ENCODE results near the gene SNRPD3.
"Not testable (repeated sequence)": the region's sequence is repeated elsewhere in the genome, so short reads cannot be mapped to it uniquely, and the experiment has no call there.

Gene SNRPD3

GRCh38 chr22:24550028-24550901 lies 5.5 kb upstream of the SNRPD3 start:
- Histone ChIP-seq H3K36me3 (ENCODE audit: control insufficient read depth, insufficient read depth, low read length) (peaks cover 26% of the 10 kb centered on the region), H3K4me1 (ENCODE audit: control insufficient read depth, insufficient read depth, low read length, poor library complexity, severe bottlenecking) (peaks cover 11% of the 10 kb centered on the region), H3K4me3 (ENCODE audit: insufficient read depth, low read depth, low read length, poor library complexity, severe bottlenecking) (no peak overlapping the region), H3K27me3 (replicated peaks; ENCODE audit: control insufficient read depth, insufficient read depth, low read length, poor library complexity, severe bottlenecking) (no peaks in the 10 kb centered on the region), H3K9me3 (ENCODE audit: control insufficient read depth, low read length) (no peaks in the 10 kb centered on the region), H3K27ac (ENCODE audit: insufficient read depth, low read length, poor library complexity, severe bottlenecking) (no peak overlapping the region)
- no peak for DNase-seq

- H3K27ac ChIP-seq (ENCODE audit: insufficient read depth, low read length, poor library complexity, severe bottlenecking): no peak overlapping the region
- H3K9me3 ChIP-seq (ENCODE audit: control insufficient read depth, low read length): no peaks in the 10 kb centered on the region
- no peak for DNase-seq
- H3K4me1 ChIP-seq (ENCODE audit: control insufficient read depth, insufficient read depth, low read length, poor library complexity, severe bottlenecking): peaks cover 11% of the 10 kb centered on the region
- H3K36me3 ChIP-seq (ENCODE audit: control insufficient read depth, insufficient read depth, low read length): peaks cover 26% of the 10 kb centered on the region
- H3K4me3 ChIP-seq (ENCODE audit: insufficient read depth, low read depth, low read length, poor library complexity, severe bottlenecking): no peak overlapping the region
- H3K27me3 ChIP-seq (replicated peaks; ENCODE audit: control insufficient read depth, insufficient read depth, low read length, poor library complexity, severe bottlenecking): no peaks in the 10 kb centered on the region
These were observed 4.8 kb upstream of the SNRPD3 start for GRCh38 chr22:24550902-24551435.

GRCh38 chr22:24552503-24553286 lies 3.1 kb upstream of the SNRPD3 start:
- DNase-seq; H3K4me3 ChIP-seq (ENCODE audit: insufficient read depth, low read depth, low read length, poor library complexity, severe bottlenecking); H3K9me3 ChIP-seq (ENCODE audit: control insufficient read depth, low read length); H3K27me3 ChIP-seq (replicated peaks; ENCODE audit: control insufficient read depth, insufficient read depth, low read length, poor library complexity, severe bottlenecking); H3K27ac ChIP-seq (ENCODE audit: insufficient read depth, low read length, poor library complexity, severe bottlenecking): not testable (repeated sequence)
- Histone ChIP-seq H3K4me1 (ENCODE audit: control insufficient read depth, insufficient read depth, low read length, poor library complexity, severe bottlenecking) (peaks cover 25% of the 10 kb centered on the region), H3K36me3 (ENCODE audit: control insufficient read depth, insufficient read depth, low read length) (peaks cover 14% of the 10 kb centered on the region)

GRCh38 chr22:24553597-24554312 lies 2.0 kb upstream of the SNRPD3 start:
- no peak for DNase-seq
- Histone ChIP-seq H3K36me3 (ENCODE audit: control insufficient read depth, insufficient read depth, low read length) (peaks cover 12% of the 10 kb centered on the region), H3K27ac (ENCODE audit: insufficient read depth, low read length, poor library complexity, severe bottlenecking) (peak overlapping the region; percentile 81), H3K4me1 (ENCODE audit: control insufficient read depth, insufficient read depth, low read length, poor library complexity, severe bottlenecking) (peaks cover 25% of the 10 kb centered on the region), H3K27me3 (replicated peaks; ENCODE audit: control insufficient read depth, insufficient read depth, low read length, poor library complexity, severe bottlenecking) (no peaks in the 10 kb centered on the region), H3K4me3 (ENCODE audit: insufficient read depth, low read depth, low read length, poor library complexity, severe bottlenecking) (peak overlapping the region; percentile 95), H3K9me3 (ENCODE audit: control insufficient read depth, low read length) (no peaks in the 10 kb centered on the region)

GRCh38 chr22:24554313-24555164 lies 1.3 kb upstream of the SNRPD3 start, which contains the start of gene GUCD1:
Gene GUCD1, minus strand, starts transcription at chr22:24555138. Its CDS starts 147 bp downstream, at chr22:24554991.
- peaks cover 25% of the 10 kb centered on the region for H3K4me1 ChIP-seq (ENCODE audit: control insufficient read depth, insufficient read depth, low read length, poor library complexity, severe bottlenecking)

GRCh38 chr22:24559471-24559870 lies 3.7 kb downstream of the SNRPD3 start:
- H3K4me3 ChIP-seq (ENCODE audit: insufficient read depth, low read depth, low read length, poor library complexity, severe bottlenecking): no peak overlapping the region
- H3K36me3 ChIP-seq (ENCODE audit: control insufficient read depth, insufficient read depth, low read length): peaks cover 27% of the 10 kb centered on the region
- peaks cover 22% of the 10 kb centered on the region for H3K4me1 ChIP-seq (ENCODE audit: control insufficient read depth, insufficient read depth, low read length, poor library complexity, severe bottlenecking)
- H3K9me3 ChIP-seq (ENCODE audit: control insufficient read depth, low read length): no peaks in the 10 kb centered on the region
- no peaks in the 10 kb centered on the region for H3K27me3 ChIP-seq (replicated peaks; ENCODE audit: control insufficient read depth, insufficient read depth, low read length, poor library complexity, severe bottlenecking)
- no peak for DNase-seq
- H3K27ac ChIP-seq (ENCODE audit: insufficient read depth, low read length, poor library complexity, severe bottlenecking): no peak overlapping the region

More at GRCh38 chr22:24554313-24555164, 1.3 kb upstream of the SNRPD3 start, which contains the start of gene GUCD1:
- no peaks in the 10 kb centered on the region for H3K27me3 ChIP-seq (replicated peaks; ENCODE audit: control insufficient read depth, insufficient read depth, low read length, poor library complexity, severe bottlenecking)
- peak within 1 kb of the TSS; percentile 95 for H3K4me3 ChIP-seq (ENCODE audit: insufficient read depth, low read depth, low read length, poor library complexity, severe bottlenecking)
- H3K27ac ChIP-seq (ENCODE audit: insufficient read depth, low read length, poor library complexity, severe bottlenecking): peak within 1 kb of the TSS; percentile 97
- H3K36me3 ChIP-seq (ENCODE audit: control insufficient read depth, insufficient read depth, low read length): peaks cover 12% of the 10 kb centered on the region
- no peaks in the 10 kb centered on the region for H3K9me3 ChIP-seq (ENCODE audit: control insufficient read depth, low read length)
- DNase-seq: peak in 1 of 3 donors; percentile 16

GRCh38 chr22:24563246-24563645 lies 7.4 kb downstream of the SNRPD3 start:
- Histone ChIP-seq H3K9me3 (ENCODE audit: control insufficient read depth, low read length) (no peaks in the 10 kb centered on the region), H3K27me3 (replicated peaks; ENCODE audit: control insufficient read depth, insufficient read depth, low read length, poor library complexity, severe bottlenecking) (no peaks in the 10 kb centered on the region), H3K36me3 (ENCODE audit: control insufficient read depth, insufficient read depth, low read length) (peaks cover 40% of the 10 kb centered on the region), H3K27ac (ENCODE audit: insufficient read depth, low read length, poor library complexity, severe bottlenecking) (no peak overlapping the region), H3K4me3 (ENCODE audit: insufficient read depth, low read depth, low read length, poor library complexity, severe bottlenecking) (no peak overlapping the region), H3K4me1 (ENCODE audit: control insufficient read depth, insufficient read depth, low read length, poor library complexity, severe bottlenecking) (peaks cover 8% of the 10 kb centered on the region)
- DNase-seq: no peak

- no peak for DNase-seq
- peaks cover 45% of the 10 kb centered on the region for H3K36me3 ChIP-seq (ENCODE audit: control insufficient read depth, insufficient read depth, low read length)
These were observed 8.7 kb downstream of the SNRPD3 start for GRCh38 chr22:24564376-24565058.

More at GRCh38 chr22:24564376-24565058, 8.7 kb downstream of the SNRPD3 start:
- no peaks in the 10 kb centered on the region for H3K27me3 ChIP-seq (replicated peaks; ENCODE audit: control insufficient read depth, insufficient read depth, low read length, poor library complexity, severe bottlenecking)
- H3K4me1 ChIP-seq (ENCODE audit: control insufficient read depth, insufficient read depth, low read length, poor library complexity, severe bottlenecking): peaks cover 8% of the 10 kb centered on the region
- no peaks in the 10 kb centered on the region for H3K9me3 ChIP-seq (ENCODE audit: control insufficient read depth, low read length)
- H3K27ac ChIP-seq (ENCODE audit: insufficient read depth, low read length, poor library complexity, severe bottlenecking): no peak overlapping the region
- no peak overlapping the region for H3K4me3 ChIP-seq (ENCODE audit: insufficient read depth, low read depth, low read length, poor library complexity, severe bottlenecking)

Data from effector memory CD4-positive, alpha-beta T cell (primary cell).